ENCODE data around the gene NBDY. TPM values are rescaled to one million over a fixed set of nuclear protein-coding genes. Genes with fewer than 3 reads are reported as not detected.

The NBDY gene
- total and polyA plus RNA-seq, 2 of the 4 experiments (the other 2 are of a cell fraction): 3.2 to 61.5 TPM

DNA sequence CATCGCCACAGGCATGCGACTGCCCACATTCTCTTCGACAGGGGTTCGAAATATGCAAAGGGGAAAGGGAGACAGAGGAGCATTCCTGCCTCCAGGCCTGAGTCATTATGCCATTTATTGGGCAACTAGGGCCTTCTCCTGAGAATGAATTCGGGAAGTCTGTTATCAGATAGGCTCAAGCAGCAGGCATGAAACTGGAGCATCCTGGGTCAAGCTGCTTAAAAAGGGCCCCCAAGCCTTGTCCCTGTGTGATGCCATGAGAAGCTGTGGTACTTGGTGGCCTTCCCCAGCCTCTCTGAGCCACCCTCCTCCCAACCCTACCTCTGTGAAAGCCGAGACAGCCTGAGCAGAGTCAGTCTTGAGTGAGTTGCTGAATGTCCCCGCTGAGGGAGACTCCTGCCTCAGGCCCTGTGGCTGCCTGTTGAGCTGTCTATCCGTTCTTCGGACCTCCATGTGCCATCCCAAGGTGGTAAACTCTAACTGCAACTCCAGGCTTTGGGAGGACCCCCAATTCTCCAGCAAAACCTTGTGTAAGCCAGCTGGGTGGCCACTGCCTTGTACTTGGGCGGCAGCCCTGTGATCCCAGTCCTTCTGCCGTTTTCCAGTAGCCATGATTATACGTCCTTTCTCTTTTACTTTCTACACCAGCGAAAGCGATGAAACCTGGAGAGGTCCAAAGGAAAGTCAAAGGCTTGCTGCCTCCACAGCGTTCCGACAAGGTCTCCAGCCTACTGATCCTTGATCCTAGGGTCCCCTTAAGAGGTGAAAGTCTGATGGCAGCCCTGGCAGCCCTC, 37.7 kb downstream of the NBDY start:
- CTCF ChIA-PET: no interaction called here
- Histone ChIP-seq H4K20me1 (ENCODE audit: insufficient read depth, low read length) (peaks cover 5% of the 10 kb centered on the region), H3K4ac (ENCODE audit: low read depth, low read length) (no peak overlapping the region), H3K9me1 (ENCODE audit: insufficient read depth, low read length) (0 out of 2 replicates have a peak, but pooled peaks cover 3% of the 10 kb centered on the region), H3K36me3 (ENCODE audit: control insufficient read depth, insufficient read depth, low read length) (no peaks in the 10 kb centered on the region), H3K23ac (ENCODE audit: low read depth, low read length) (no peak overlapping the region), H3K14ac (replicated peaks; ENCODE audit: low read depth, low read length) (no peak overlapping the region), H3K4me1 (ENCODE audit: control insufficient read depth, insufficient read depth, low read length) (peaks cover 3% of the 10 kb centered on the region; the same call in 1 of the 2 replicates), H3K27ac (ENCODE audit: insufficient read depth, low read length) (no peak overlapping the region), H2AK9ac (replicated peaks; ENCODE audit: low read depth, low read length, poor library complexity) (peak overlapping the region; percentile 55), H4K8ac (ENCODE audit: low read depth in 2 of 2, low read length in 2 of 2) (0 out of 4 replicates have a peak overlapping the region, but pooled peaks of 1 of the 2 experiments have one; percentile 0), H3K9ac (ENCODE audit: low read depth, low read length) (no peak overlapping the region), H2BK15ac (ENCODE audit: low read depth, low read length) (no peak overlapping the region), H3K4me3 (ENCODE audit: insufficient read depth, low read depth, low read length) (peak overlapping the region; percentile 59), H3K9me3 (ENCODE audit: control insufficient read depth, insufficient read depth, low read length) (no peaks in the 10 kb centered on the region), H3K56ac (ENCODE audit: extremely low read depth, insufficient read depth, low read length) (peak overlapping the region; percentile 1; the same call in 1 of the 2 replicates), H4K5ac (ENCODE audit: low read depth, low read length) (no peak overlapping the region), H3K79me1 (ENCODE audit: low read depth in 1 of 2, low read length in 2 of 2) (no peaks in the 10 kb centered on the region), H2BK5ac (ENCODE audit: low read depth, low read length, poor library complexity, severe bottlenecking) (peak overlapping the region; percentile 32), H3K27me3 (ENCODE audit: control insufficient read depth, insufficient read depth, low read length) (no peaks in the 10 kb centered on the region), H2AFZ (replicated peaks; ENCODE audit: low read length, poor library complexity) (peak overlapping the region; percentile 81), H2BK20ac (ENCODE audit: low read depth, low read length) (no peak overlapping the region), H3K18ac (ENCODE audit: low read depth, low read length) (0 out of 2 replicates have a peak overlapping the region, but pooled peaks have one; percentile 24), H2AK5ac (ENCODE audit: low read depth, low read length) (no peak overlapping the region), H4K91ac (ENCODE audit: insufficient read depth, low read depth, low read length) (peak overlapping the region; percentile 55; the same call in 1 of the 2 replicates), H2BK120ac (ENCODE audit: low read depth, low read length) (no peak overlapping the region; the same call in 1 of the 2 replicates), H3K4me2 (ENCODE audit: low read depth, low read length) (peak overlapping the region; percentile 82)
- intact Hi-C loops (cut with micrococcal nuclease) (no loop called here), in situ Hi-C loops (cut with MboI; ENCODE audit: low sequenced_read_pairs) (no loop called here), dilution Hi-C loops (cut with HindIII; ENCODE audit: low sequenced_read_pairs, unreplicated experiment) (no loop called here)
- ATAC-seq (ENCODE audit: low read depth): peak; percentile 18
- no TSS peak for BruUV-seq (replicated peaks)
- no CpG with 5 or more reads among the region's 16 CpGs for WGBS, 2 experiments (ENCODE audit: extremely low coverage in 2 of 2, insufficient read length in 1 of 2)
- peak; percentile 39 for DNase-seq
- POLR2A ChIA-PET (ENCODE audit: unreplicated experiment): no interaction called here
- TF ChIP-seq CHD1 (IDR thresholded peaks at IDR 0.05; ENCODE audit: low read depth, low read length) (no peak), RCOR1 (IDR thresholded peaks at IDR 0.05; ENCODE audit: insufficient replicate concordance, low read length) (no peak), SMC3 (IDR thresholded peaks at IDR 0.05; ENCODE audit: low read depth, low read length) (no peak), CEBPB (IDR thresholded peaks at IDR 0.05; ENCODE audit: low read depth, low read length) (peak; percentile 85)
- TF ChIP-seq, protein P1, sequence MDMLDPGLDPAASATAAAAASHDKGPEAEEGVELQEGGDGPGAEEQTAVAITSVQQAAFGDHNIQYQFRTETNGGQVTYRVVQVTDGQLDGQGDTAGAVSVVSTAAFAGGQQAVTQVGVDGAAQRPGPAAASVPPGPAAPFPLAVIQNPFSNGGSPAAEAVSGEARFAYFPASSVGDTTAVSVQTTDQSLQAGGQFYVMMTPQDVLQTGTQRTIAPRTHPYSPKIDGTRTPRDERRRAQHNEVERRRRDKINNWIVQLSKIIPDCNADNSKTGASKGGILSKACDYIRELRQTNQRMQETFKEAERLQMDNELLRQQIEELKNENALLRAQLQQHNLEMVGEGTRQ (IDR thresholded peaks at IDR 0.05; ENCODE audit: low read depth, low read length): no peak
- TF ChIP-seq, protein P2, sequence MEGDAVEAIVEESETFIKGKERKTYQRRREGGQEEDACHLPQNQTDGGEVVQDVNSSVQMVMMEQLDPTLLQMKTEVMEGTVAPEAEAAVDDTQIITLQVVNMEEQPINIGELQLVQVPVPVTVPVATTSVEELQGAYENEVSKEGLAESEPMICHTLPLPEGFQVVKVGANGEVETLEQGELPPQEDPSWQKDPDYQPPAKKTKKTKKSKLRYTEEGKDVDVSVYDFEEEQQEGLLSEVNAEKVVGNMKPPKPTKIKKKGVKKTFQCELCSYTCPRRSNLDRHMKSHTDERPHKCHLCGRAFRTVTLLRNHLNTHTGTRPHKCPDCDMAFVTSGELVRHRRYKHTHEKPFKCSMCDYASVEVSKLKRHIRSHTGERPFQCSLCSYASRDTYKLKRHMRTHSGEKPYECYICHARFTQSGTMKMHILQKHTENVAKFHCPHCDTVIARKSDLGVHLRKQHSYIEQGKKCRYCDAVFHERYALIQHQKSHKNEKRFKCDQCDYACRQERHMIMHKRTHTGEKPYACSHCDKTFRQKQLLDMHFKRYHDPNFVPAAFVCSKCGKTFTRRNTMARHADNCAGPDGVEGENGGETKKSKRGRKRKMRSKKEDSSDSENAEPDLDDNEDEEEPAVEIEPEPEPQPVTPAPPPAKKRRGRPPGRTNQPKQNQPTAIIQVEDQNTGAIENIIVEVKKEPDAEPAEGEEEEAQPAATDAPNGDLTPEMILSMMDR (conservative IDR thresholded peaks at IDR 0.05; ENCODE audit: low read depth, low read length): no peak

Data from IMR-90 (cell line).